Gastrocnemius medialis (tissue), 4 donors: ENCODE measurements around the gene MGMT.

ENCODE experiments used
- CTCF ChIP-seq, 5 experiments: fragments of 450-650 bp in 3 of 5; fragments of 200-600 bp in 2 of 5; sonication (generic) in 2 of 5; IDR thresholded peaks in 4 of 5; conservative IDR thresholded peaks in 1 of 5; 1 replicate in 4 of 5; 2 replicates in 1 of 5; pipeline ENCODE4 v1.5.1; 2016 to 2019; ENCODE audit warnings: antibody characterized with exemption in 5 of 5, mild to moderate bottlenecking in 3 of 5, moderate library complexity in 3 of 5
- POLR2A ChIP-seq, 2 donors: fragments of 450-650 bp; IDR thresholded peaks; one replicate each; pipeline ENCODE4 v1.6.1; 2017; ENCODE audit warnings: antibody characterized with exemption in 2 of 2, mild to moderate bottlenecking in 2 of 2, moderate library complexity in 2 of 2

GRCh38 chr10:129426606-129427005 lies 40.4 kb upstream of the MGMT start:
- TF ChIP-seq CTCF (IDR thresholded peaks at IDR 0.05 in 4 of 5, conservative IDR thresholded peaks at IDR 0.05 in 1 of 5) (no peak), POLR2A (IDR thresholded peaks at IDR 0.05) (no peak)
